Hair follicular keratinocyte (primary cell): ENCODE results near the gene KDM2B. TPM values are rescaled to one million over a fixed set of nuclear protein-coding genes. Genes with fewer than 3 reads are reported as not detected.

Experiments used
- total RNA-seq: library from RNA; depleted of rRNA; stranded (reverse); fragments of >200 nt; gene quantifications from 2 replicates; pipeline ENCODE4 v1.2.3, GENCODE V29; 2015

KDM2B gene
- 22.9 and 23.9 TPM in 2 replicates for total RNA-seq

DNA sequence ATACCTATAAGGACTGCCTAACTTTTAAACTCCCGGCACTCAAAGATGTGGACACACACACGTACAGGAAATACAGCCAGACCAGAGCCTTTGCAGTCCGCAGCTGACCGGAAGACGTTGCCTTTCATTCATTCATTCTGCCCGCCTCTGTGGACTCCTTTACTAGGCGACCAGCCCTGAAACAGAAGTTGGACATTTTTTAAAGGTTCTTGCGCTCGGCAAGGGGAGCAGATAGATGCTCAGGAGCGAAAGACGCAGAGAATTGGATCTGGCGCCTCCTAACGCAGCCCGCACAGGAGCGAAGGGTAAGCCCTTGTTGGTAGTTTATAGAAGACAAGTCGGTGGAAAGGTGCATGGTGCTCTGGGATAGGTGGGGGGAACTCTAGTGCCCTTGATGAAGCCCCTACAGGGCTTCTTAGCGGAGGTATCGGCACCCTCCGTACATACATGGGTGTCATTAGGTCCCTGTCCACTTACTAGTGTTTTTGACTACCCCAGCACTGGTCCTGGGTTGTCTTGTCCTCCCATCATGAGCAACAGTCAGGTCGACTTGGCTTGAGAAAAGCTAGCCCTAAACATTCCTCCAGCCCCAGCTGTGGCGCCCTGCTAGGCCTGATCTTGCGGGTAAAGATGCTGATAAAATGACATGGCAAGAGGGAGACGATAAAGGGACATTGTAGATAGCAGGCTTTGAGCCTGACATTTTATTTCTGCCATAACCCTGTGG, at the start of gene KDM2B:
KDM2B (minus strand) TSS at position 65 of the 727 bp plus-strand sequence. CDS start 112 bp downstream, outside the sequence.

DNA sequence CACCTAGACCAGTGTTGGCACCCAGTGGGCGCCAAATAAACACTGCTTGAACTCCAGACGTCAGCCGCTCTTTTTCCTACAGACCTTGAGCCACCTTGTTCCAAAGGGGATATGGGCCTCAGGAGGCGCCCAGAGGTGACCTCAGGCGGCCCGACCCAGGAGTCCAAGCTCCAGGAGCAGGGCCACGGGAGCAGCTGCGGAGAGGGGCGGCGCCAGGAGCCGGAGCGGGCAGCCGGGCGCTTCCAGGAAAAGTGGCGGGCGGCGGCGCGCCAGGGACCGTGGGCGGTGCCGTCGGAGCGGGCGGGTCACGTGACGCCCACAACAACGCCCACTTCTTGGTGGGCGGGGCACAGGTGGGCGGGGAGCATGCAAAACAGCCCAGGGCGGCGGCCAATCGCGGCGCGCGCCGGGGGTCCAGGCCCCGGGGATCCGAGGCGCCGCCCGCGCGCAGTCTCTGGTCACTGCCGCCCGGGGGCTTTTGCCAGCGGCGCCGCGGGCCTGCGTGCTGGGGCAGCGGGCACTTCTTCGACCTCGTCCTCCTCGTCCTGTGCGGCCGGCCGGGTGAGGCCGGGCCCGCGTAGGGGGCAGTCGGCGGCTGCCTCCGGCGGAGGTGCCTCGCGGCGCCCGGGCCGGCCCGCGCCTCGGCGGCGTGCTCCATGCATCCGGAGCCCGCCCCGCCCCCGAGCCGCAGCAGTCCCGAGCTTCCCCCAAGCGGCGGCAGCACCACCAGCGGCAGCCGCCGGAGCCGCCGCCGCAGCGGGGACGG, 45.4 kb upstream of the KDM2B start, which contains the start of gene ORAI1:
ORAI1 (plus strand) TSS at position 444 of the 766 bp plus-strand sequence.

DNA sequence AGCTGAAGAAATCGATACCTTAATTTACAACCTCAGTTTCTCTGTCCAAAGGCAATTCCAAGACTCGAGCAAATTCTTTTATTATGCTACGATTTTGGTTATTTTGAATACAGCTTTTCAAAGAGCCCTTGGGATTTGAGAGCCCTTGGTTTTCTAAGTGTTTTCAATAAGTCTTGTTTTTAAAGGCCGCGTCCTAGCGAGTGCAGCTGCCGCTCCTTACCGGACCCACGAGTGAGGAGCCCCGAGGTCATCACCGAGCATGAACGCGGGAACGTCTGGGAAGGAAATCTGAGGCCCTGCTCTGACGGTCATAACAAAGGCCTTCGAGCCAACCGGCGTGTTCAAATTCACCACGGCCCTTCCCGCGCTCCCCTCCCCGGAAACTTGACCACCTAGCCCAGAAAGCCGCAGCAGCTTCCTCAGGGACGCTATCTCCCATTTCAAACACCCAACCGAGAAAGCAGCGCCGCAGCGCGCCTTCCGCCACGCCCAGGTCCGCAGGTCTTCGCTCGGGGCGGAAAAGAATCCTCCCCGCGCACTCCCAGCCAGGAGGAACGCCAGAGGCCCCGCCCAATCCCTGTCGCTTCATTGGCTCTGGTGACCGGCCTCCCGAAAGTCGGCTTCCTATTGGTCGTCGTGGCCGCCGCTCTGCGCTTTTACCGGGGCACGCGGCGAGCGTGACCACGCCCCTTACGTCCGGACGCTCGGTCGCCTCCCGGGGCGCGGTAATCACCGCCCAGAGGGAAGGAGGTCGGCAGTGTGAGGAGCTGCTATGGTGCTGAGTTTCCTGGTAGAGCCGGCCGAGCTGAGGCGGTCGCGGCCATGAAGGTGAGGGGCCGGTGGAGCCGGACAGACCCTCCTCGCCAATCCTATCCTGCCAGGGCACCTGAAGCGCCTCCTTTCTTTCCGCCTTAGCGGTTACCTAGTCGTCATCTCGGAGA, 181.2 kb downstream of the KDM2B start, which contains the start of gene RNF34:
RNF34 (plus strand) TSS at position 728 of the 941 bp plus-strand sequence; CDS start at position 823, 95 bp downstream.

Other genes starting within 250 kb of the KDM2B start
- gene ANAPC5, start 228.6 kb downstream of the KDM2B start, total RNA-seq: 73.7 and 101 TPM in 2 replicates
- gene RNF34, start 180.9 kb downstream of the KDM2B start, total RNA-seq: 30.3 and 30.9 TPM in 2 replicates
- gene ORAI1, start 45.5 kb upstream of the KDM2B start, total RNA-seq: 13.7 and 19.1 TPM in 2 replicates
- gene MORN3, start 88.6 kb upstream of the KDM2B start, total RNA-seq: 1.6 TPM in 1 of 2 replicates, not detected in the other
- 6.6 and 8.8 TPM in 2 replicates for gene TMEM120B, start 131.7 kb upstream of the KDM2B start, total RNA-seq
- 12.9 and 32.4 TPM in 2 replicates for gene RHOF, start 212.7 kb upstream of the KDM2B start, total RNA-seq
- 2.0 and 3.0 TPM in 2 replicates for gene SETD1B, start 223.0 kb upstream of the KDM2B start, total RNA-seq